Thoracic aorta (tissue), 2 donors: ENCODE data around the gene MALSU1. TPM values are rescaled to one million over a fixed set of nuclear protein-coding genes. Genes with fewer than 3 reads are reported as not detected.

ENCODE experiments used
- ATAC-seq: fragments of 150-250 bp; one replicate; pipeline ENCODE4 v1.8.0; 2017; ENCODE audit warnings: low read depth; ENCODE audit not compliant: insufficient number of reproducible peaks, low FRiP score
- DNase-seq: peaks from one replicate; pipeline ENCODE4 v3.0.0-alpha.2; 2020; ENCODE audit warnings: low spot score
- H3K27ac ChIP-seq, 2 donors: fragments of 200-600 bp; sonication (generic); 1 replicate in 1 of 2; 2 replicates in 1 of 2; pipeline ENCODE4 v1.5.1; 2016; ENCODE audit warnings: mild to moderate bottlenecking in 2 of 2, moderate library complexity in 2 of 2
- H3K27me3 ChIP-seq: fragments of 200-600 bp; sonication (generic); replicated peaks from 2 replicates; pipeline ENCODE4 v1.6.0; 2016; ENCODE audit warnings: mild to moderate bottlenecking; ENCODE audit not compliant: insufficient read depth
- H3K36me3 ChIP-seq: fragments of 200-600 bp; sonication (generic); one replicate; pipeline ENCODE4 v1.5.1; 2016
- H3K4me1 ChIP-seq, 2 donors: fragments of 200-600 bp; sonication (generic); 1 replicate in 1 of 2; 2 replicates in 1 of 2; pipeline versions ENCODE4 v1.5.1 to v1.6.0; 2016; ENCODE audit warnings: low read depth in 2 of 2, mild to moderate bottlenecking in 1 of 2; ENCODE audit not compliant: control insufficient read depth in 1 of 2
- H3K4me3 ChIP-seq: fragments of 200-600 bp; sonication (generic); 2 replicates; pipeline ENCODE4 v1.5.1; 2016; ENCODE audit warnings: mild to moderate bottlenecking
- H3K9me3 ChIP-seq: fragments of 200-600 bp; sonication (generic); 2 replicates; pipeline ENCODE4 v1.5.1; 2016
- CTCF ChIP-seq: fragments of 200-600 bp; sonication (generic); IDR thresholded peaks from one replicate; pipeline ENCODE4 v1.5.1; 2019; ENCODE audit warnings: antibody characterized with exemption
- total RNA-seq, 2 donors: library from RNA; depleted of rRNA; stranded (reverse); fragments of >200 nt; gene quantifications; one replicate each; pipeline versions ENCODE4 v1.1.0 to v1.2.3, GENCODE V29; 2016

Gene MALSU1
- total RNA-seq, 2 donors from 2014 or later = 18.1 to 65.7 TPM

- Histone ChIP-seq H3K27me3 (no peaks in the 10 kb centered on the region), H3K4me3 (no peak overlapping the region), H3K4me1 (peaks cover 0 to 5% of the 10 kb centered on the region in 2 donors), H3K36me3 (no peaks in the 10 kb centered on the region), H3K9me3 (no peaks in the 10 kb centered on the region), H3K27ac (no peak overlapping the region)
- TF ChIP-seq CTCF = no peak
- no peak for ATAC-seq
- DNase-seq = no peak
These were observed 39.7 kb downstream of the MALSU1 start for GRCh38 chr7:23338863-23339262.

- ATAC-seq = no peak
- DNase-seq = no peak
- Histone ChIP-seq H3K4me3 (no peak overlapping the region), H3K9me3 (no peaks in the 10 kb centered on the region), H3K36me3 (no peaks in the 10 kb centered on the region), H3K4me1 (no peaks in the 10 kb centered on the region), H3K27me3 (no peaks in the 10 kb centered on the region), H3K27ac (no peak overlapping the region)
- no peak for TF ChIP-seq CTCF
These were observed 42.9 kb downstream of the MALSU1 start for GRCh38 chr7:23341846-23342598.

- Histone ChIP-seq H3K4me1 (no peaks in the 10 kb centered on the region), H3K4me3 (no peak overlapping the region), H3K27ac (no peak overlapping the region), H3K27me3 (no peaks in the 10 kb centered on the region), H3K36me3 (no peaks in the 10 kb centered on the region), H3K9me3 (no peaks in the 10 kb centered on the region)
- no peak for TF ChIP-seq CTCF
- DNase-seq (no peak), ATAC-seq (no peak)
These were observed 44.0 kb downstream of the MALSU1 start for GRCh38 chr7:23343102-23343501.

- Histone ChIP-seq H3K4me1 (no peaks in the 10 kb centered on the region), H3K4me3 (no peak overlapping the region), H3K36me3 (no peaks in the 10 kb centered on the region), H3K27me3 (no peaks in the 10 kb centered on the region), H3K9me3 (no peaks in the 10 kb centered on the region), H3K27ac (no peak overlapping the region)
- no peak for TF ChIP-seq CTCF
- ATAC-seq (no peak), DNase-seq (no peak)
These were observed 44.8 kb downstream of the MALSU1 start for GRCh38 chr7:23343806-23344475.

- H3K36me3 ChIP-seq = no peaks in the 10 kb centered on the region
- TF ChIP-seq CTCF = no peak
- ATAC-seq (no peak), DNase-seq (no peak)
- no peaks in the 10 kb centered on the region for H3K4me1 ChIP-seq
- no peaks in the 10 kb centered on the region for H3K9me3 ChIP-seq
- no peaks in the 10 kb centered on the region for H3K27me3 ChIP-seq
- no peak overlapping the region for H3K4me3 ChIP-seq
- no peak overlapping the region for H3K27ac ChIP-seq
These were observed 46.5 kb downstream of the MALSU1 start for GRCh38 chr7:23345601-23346000.
